ENCODE measurements around the gene DLAT. TPM values are rescaled to one million over a fixed set of nuclear protein-coding genes. Genes with fewer than 3 reads are reported as not detected.
A peak's percentile ranks its signal among the peaks of the same experiment; 100 is the strongest.

DLAT gene
- 43.8 and 46.8 TPM in 2 replicates for total RNA-seq (ENCODE audit: low replicate concordance)
- long read RNA-seq, full-length matches to known transcripts, result 57 of 77 reads
- long read RNA-seq, partial matches to known transcripts, result 9 of 77 reads
- long read RNA-seq, other reads (novel, unspliced or antisense), result 11 of 77 reads

DNA sequence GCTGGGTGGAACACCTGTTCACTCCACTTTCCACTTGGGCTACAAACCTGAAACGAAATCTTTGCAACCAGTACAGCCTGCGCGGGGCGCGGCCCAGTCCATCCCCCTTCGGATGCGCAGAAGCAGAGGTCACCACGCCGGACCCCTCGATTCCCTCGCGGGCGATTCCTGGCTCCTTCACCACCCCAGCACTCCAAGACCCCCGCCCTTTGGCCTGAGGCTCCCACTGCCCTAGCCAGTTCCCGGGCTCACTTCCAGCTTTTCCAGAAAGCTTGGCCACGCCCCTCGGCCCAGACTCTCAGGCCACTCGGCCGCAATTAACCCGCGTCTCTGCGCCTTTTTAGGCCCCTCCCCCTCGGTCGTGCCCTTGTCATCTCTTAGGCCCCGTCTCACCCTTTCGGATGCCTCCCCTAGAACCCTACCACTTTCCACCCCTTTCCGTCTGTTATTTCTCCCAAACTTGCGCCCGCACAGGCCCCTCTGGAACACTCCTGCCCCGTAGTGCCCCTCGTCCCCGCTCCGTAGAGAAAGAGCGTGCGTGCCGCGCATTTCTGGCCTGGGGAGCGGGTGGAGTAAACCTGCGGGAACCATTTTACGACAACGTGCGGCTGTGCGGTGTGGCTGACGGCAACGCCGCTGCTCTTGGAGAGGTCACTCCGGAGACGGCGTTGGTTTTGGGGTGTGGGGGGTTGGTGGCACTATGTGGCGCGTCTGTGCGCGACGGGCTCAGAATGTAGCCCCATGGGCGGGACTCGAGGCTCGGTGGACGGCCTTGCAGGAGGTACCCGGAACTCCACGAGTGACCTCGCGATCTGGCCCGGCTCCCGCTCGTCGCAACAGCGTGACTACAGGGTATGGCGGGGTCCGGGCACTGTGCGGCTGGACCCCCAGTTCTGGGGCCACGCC, at the start of gene DLAT:
TSS of gene DLAT (plus strand) at position 636 of the 906 bp plus-strand sequence. CDS start at position 701, 65 bp downstream.
- no peaks in the 10 kb centered on the region for H3K27me3 Mint-ChIP-seq
- no peaks in the 10 kb centered on the region for H3K9me3 Mint-ChIP-seq
- H3K27ac Mint-ChIP-seq, result peak within 1 kb of the TSS; percentile 99

DNA sequence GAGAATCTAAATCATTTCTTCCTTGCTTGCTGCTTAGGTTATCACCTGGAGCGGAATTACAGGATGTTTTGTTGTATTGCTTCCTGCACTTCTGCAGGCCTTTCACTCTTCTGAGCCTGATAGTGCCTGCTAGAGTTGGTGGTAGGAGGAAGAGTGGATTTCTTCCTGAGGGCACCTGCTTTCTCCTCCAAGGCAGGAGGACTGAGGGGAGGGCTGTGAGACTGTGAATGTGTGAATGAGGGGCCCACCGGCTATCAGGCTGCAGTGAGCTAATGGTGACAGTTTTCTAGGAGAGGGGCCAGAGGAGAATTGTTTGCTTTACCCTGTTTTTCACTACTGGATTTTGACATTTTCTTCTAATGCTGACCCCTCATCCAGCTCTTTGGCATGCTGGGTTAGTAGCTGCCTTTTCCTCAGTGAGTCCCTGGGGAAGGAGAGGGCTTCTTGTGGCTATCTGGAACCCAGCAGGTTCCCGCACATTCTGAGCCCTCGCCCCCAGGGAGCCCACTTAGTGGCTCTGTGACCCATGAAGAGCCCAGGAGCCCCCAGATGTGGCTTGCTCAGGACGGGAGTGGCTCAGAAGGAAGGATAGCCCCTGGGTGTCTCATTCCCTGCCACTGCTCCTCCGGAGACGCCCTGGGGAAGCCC, 49.0 kb upstream of the DLAT start:
- peak overlapping the region; percentile 87 for H3K4me3 Mint-ChIP-seq
- peaks cover 4% of the 10 kb centered on the region for H3K27me3 Mint-ChIP-seq
- H3K36me3 Mint-ChIP-seq, result no peaks in the 10 kb centered on the region
- peak overlapping the region; percentile 86 for H3K27ac Mint-ChIP-seq
- TF ChIP-seq CTCF (conservative IDR thresholded peaks at IDR 0.05), result no peak
- DNase-seq (ENCODE audit: extremely low spot score, unreplicated experiment), result no peak
- H3K4me1 Mint-ChIP-seq (ENCODE audit: unreplicated experiment), result peaks cover 23% of the 10 kb centered on the region
- no peaks in the 10 kb centered on the region for H3K9me3 Mint-ChIP-seq

More for the DNA sequence above, at the start of gene DLAT:
- peak within 1 kb of the TSS; percentile 99 for H3K4me3 Mint-ChIP-seq
- H3K4me1 Mint-ChIP-seq (ENCODE audit: unreplicated experiment), result peaks cover 12% of the 10 kb centered on the region
- H3K36me3 Mint-ChIP-seq, result peaks cover 22% of the 10 kb centered on the region
- DNase-seq (ENCODE audit: extremely low spot score, unreplicated experiment), result peak; percentile 86
- TF ChIP-seq CTCF (conservative IDR thresholded peaks at IDR 0.05), result no peak

GRCh38 chr11:111976767-111977145, 48.5 kb upstream of the DLAT start:
- peak overlapping the region; percentile 86 for H3K27ac Mint-ChIP-seq
- no peak for TF ChIP-seq CTCF (conservative IDR thresholded peaks at IDR 0.05)
- H3K27me3 Mint-ChIP-seq, result peaks cover 4% of the 10 kb centered on the region
- peak overlapping the region; percentile 87 for H3K4me3 Mint-ChIP-seq
- no peaks in the 10 kb centered on the region for H3K9me3 Mint-ChIP-seq
- no peak for DNase-seq (ENCODE audit: extremely low spot score, unreplicated experiment)
- no peaks in the 10 kb centered on the region for H3K36me3 Mint-ChIP-seq
- H3K4me1 Mint-ChIP-seq (ENCODE audit: unreplicated experiment), result peaks cover 24% of the 10 kb centered on the region

DNA sequence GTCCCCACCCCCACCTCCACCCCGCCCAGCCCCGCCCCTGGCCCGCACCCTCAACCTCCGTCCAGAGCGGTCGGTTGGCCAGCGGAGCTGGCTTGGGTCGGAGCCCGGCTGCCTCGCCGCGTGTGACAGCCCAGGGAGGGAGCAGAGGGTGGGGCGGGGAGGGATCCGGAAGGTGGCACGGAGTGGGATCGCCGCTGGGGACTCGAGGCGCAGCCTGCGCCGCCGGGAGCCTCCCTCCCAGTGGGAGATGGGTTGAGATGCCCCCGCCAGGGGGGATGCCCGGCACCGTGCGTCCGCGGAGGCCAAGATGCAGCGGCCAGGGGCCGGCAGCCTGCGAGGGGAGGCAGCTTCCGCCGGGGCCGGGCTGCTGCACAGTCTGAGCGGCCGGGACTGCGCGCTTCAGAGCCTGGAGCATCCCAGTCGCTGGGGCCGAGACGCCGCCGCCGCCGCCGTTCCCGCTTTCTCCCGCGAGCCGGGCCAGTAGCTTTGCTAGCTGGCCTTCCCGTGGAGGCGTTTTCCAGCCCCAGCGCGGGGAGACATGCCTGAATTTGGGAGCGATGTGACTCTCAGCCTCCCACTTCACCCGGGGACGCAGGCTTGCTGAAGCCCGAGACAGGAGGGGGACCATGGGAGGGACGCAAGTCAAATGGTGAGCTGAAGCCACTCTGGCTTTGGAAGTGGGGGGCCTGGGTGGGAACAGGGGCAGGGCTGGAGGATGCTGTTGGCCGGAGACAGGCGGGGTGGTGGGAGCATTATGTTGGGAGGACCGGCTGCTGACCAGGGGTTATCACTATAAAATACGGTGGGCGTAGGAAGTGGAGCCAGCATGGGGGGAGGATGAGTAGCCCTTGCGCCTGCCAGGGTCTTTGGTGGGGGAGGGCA, 47.8 kb upstream of the DLAT start:
- DNase-seq (ENCODE audit: extremely low spot score, unreplicated experiment), result peak; percentile 80
- Mint-ChIP-seq H3K4me3 (peak overlapping the region; percentile 87), H3K4me1 (ENCODE audit: unreplicated experiment) (peaks cover 29% of the 10 kb centered on the region), H3K36me3 (no peaks in the 10 kb centered on the region), H3K27me3 (peaks cover 4% of the 10 kb centered on the region), H3K9me3 (no peaks in the 10 kb centered on the region), H3K27ac (peak overlapping the region; percentile 50)
- no peak for TF ChIP-seq CTCF (conservative IDR thresholded peaks at IDR 0.05)

Data from type B pancreatic cell (in vitro differentiated cells).